ENCODE measurements around the gene MAP2K7.
"Not testable (repeated sequence)": the region's sequence is repeated elsewhere in the genome, so short reads cannot be mapped to it uniquely, and the experiment has no call there.

MAP2K7 gene

DNA sequence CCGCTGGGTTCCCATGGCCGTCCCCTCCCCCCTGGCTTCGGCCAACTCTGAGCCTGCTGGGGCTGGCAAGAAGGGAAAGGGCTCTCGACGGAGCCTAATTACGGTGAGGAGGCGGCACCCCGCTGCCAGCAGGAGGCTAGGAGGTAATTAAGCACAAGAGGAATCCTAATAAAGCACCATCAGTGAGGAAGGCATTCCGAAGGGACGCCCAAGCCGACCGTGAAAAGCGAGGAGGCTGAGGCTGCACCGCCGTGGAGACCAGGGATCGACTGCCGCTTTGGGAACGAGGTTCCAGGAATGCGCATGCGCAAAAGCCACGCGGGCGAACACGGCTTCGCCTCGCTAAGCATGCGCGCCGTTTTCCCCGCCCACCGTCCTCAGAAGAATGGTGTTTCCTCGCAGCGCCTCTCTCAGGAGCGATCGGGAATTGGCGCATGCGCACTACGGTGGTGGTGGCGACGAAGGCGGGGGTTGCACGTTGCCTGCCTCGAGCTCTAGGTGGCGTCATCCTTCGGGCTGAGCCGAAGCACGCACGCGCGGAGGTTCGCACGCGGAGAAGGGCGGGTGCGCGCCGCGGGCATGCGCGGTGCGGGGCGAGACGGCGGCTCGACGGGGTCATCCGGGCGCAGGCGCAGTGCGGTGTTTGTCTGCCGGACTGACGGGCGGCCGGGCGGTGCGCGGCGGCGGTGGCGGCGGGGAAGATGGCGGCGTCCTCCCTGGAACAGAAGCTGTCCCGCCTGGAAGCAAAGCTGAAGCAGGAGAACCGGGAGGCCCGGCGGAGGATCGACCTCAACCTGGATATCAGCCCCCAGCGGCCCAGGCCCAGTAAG lies at the start of gene MAP2K7:
Gene MAP2K7, plus strand, starts transcription at position 634 of the 830 bp plus-strand sequence. Its CDS starts 68 bp downstream, at position 702.
- peak; percentile 100 for DNase-seq (ENCODE audit: low read depth in 2 of 2)

DNA sequence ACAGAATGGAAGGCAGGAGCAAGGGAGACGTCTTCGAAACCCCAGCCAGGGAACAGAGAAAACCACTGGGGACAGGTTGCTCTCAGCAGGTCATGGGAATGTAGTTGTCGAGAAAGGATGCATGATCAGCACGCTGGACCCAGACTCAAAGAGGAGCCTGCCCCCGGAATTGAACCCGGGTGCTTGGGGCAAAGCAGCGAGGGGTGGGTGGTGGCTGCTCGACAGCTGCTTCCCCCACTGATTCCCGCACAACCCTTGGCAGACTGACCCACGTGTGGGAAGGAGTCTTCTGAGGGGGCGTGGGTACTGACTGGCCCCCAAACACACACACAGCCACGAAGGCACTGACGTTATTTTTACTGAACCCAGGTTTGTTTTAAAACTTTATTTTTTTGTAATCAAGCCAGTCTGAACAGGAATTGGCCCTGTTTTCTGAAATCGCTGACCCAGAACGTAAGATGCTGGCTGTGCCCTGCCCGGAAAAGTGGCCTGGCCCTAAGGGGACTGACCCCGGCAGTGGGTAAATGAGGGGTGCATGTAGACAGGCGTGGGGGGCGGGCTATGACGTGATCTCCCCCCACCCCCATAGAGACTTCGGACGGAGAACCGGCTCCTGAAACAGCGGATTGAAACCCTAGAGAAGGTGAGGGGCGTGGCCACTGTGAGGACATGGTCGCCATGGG lies 48.1 kb upstream of the MAP2K7 start:
- no peak for DNase-seq (ENCODE audit: low read depth in 2 of 2)

DNA sequence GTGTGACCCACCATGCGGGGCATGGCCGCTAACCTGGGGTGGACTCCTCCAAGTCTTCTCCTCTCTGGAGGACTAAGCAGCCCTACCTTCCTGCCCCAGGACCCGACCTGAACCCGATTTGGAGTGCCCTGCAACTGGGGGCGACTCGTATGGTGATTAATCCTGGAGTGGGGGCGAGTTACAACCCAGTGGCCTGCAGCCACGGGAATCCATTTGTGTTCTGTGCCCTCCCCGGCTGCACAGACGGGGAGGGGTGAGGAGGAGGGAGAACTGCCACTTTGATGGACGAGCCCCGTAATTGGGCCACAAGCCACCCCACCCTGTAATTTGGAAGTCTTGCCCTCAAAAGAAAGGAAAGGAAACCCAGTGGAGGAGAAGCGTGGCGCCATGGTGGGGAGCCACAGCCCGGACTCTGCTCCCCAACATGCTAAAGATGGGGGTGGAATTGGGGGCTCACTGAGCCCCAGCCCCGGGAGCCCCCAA lies 47.5 kb upstream of the MAP2K7 start:
- DNase-seq (ENCODE audit: low read depth in 2 of 2), result no peak

DNA sequence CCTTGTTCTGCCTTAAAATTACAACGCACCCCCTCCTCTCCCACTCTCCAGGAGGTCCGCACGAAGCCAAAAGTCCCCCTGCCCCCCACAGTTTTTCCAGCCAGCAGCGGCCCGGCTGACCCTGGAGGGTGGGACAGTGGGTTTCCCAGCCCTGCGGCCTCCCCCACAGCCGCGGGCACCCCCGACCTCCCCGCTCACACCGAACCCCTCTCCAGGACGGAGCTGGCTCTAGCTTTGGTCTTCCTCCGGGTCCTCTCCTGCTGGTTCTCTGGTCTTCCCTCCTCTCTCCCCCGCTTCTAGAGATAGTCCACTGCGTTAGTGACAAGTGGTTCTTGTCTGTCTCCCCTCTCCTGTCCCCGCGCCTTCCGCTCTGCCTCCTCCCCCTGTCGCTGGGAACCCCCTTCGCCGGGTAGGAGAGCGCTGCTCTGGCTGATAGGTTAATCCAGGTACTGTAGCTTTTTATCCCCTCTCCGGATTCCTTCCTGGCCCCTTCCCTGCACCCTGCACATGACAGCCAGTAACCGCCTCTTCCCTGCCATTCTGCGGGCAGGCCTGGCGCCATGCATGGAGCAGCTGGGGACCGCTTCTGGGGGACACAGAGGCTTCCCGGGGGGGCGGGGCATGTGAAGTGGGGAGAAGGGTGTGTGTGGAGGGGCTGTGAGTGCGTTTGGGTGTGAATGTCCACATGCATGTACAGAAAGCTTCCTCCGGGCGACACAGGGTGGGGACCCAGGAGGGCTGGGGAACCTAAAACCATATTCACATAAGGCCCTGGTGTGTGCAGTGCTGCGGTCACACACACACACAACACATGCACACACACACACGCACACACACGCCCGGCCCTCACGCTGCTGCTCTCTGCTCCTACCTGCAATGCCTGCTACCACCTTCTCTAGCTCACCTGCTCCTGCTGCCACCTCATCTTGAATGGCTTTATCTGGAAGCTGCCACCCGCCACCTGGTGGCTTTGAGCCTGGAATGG lies 46.7 kb upstream of the MAP2K7 start:
- DNase-seq (ENCODE audit: low read depth in 2 of 2), result no peak

DNA sequence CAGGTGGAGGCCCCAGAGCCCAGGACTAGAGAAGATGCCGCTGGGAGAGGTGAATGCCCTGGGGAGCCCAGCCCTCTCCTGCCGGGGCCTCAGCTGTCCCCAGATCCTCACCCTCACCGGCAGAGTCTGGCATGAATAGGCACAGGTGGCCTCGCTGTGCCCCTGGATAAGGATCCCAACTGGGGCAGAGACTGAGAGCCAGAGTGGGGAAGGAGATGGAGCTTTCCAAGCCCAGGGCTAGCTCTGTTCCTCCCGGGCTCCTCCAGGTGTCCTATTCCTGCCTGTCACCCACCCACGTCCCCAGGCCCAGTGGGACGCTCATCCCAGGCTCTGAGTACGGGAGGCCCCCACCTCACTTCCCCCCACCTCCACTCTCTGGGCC lies 46.0 kb upstream of the MAP2K7 start:
- no peak for DNase-seq (ENCODE audit: low read depth in 2 of 2)

DNA sequence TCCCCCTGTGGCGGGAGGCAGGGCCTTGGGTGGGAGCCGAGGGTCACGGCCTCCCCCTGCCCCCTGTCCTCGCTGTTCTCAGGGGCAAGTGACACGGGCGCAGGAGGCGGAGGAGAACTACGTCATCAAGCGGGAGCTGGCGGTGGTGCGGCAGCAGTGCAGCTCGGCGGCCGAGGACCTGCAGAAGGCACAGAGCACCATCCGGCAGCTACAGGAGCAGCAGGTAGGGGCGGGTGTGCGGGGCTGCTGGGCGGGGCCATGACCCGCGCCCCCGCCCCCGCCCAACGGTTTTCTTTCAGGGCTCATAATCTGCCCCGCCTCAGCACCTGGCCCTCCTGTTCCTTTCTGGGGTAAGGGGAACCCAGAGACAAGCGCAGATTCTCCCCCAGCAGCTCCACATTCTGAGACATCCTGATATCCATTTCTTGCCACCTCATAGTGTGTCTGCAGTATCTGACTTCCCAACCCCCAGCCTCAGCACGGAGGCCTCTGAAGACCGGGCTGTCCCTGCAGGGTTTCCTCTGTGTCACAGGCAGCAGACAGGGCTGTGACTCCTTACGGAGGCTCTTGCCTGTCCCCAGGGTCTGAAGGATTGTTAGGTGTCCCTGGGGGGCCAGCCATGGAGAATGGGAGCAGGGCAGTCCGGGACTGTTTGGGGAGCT lies 45.4 kb upstream of the MAP2K7 start:
- no peak for DNase-seq (ENCODE audit: low read depth in 2 of 2)

DNA sequence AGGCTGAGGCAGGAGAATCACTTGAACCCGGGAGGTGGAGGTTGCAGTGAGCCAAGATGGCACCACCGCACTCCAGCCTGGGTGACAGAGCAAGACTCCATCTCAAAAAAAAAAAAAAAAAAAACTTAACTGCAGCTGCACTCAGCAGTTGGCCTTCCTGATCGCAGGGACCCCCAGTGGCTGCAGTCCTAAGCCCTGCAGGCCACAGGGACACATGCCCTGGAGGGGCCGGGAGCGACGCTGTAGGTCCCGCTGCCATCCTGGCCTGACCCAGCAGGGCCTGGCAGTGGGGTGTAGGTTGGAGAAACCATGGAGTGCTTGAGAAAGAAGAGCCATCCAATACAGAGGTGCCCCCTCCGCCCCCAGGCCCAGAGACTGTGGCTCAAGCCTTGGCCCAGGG lies 44.6 kb upstream of the MAP2K7 start:
- DNase-seq (ENCODE audit: low read depth in 2 of 2), result not testable (repeated sequence)

DNA sequence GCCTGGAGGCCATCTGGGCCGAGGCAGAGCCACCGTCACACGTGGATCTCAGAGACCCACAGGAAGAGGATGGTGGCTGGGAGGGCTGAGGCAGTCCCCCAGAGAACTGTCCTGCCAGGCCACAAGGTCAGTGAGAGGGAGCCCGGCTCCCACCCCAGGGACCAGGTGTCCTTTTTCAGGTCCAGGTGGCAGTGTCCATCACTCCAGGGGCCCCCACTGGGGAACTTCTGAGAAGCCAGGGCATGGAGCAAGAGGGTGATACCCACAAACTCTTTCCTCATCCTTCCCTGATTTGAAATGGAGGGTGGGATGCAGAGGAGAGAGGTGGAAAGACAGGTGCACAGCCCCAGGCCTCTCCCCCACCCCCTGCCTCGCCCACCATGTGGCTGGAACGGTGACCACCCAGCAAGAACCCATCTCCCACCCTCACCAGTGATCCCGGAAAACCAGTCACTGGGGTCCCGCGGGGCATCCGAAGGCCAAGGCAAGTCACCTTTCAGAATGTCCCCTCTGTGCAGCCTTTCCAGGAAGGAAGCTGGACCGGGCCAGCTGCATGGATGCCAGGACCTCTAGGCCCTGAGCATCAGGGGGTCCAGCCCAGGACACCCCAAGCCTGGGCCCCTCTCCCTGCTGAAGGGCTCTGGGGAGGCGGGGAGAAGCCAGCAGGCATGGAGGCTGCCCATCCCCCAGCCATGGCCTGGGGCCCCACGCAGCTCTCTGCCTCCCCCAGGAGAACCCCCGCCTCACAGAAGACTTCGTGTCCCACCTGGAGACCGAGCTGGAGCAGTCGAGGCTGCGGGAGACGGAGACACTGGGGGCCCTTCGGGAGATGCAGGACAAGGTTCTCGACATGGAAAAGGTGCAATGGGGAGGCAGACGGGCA lies 43.6 kb upstream of the MAP2K7 start:
- no peak for DNase-seq (ENCODE audit: low read depth in 2 of 2)

DNA sequence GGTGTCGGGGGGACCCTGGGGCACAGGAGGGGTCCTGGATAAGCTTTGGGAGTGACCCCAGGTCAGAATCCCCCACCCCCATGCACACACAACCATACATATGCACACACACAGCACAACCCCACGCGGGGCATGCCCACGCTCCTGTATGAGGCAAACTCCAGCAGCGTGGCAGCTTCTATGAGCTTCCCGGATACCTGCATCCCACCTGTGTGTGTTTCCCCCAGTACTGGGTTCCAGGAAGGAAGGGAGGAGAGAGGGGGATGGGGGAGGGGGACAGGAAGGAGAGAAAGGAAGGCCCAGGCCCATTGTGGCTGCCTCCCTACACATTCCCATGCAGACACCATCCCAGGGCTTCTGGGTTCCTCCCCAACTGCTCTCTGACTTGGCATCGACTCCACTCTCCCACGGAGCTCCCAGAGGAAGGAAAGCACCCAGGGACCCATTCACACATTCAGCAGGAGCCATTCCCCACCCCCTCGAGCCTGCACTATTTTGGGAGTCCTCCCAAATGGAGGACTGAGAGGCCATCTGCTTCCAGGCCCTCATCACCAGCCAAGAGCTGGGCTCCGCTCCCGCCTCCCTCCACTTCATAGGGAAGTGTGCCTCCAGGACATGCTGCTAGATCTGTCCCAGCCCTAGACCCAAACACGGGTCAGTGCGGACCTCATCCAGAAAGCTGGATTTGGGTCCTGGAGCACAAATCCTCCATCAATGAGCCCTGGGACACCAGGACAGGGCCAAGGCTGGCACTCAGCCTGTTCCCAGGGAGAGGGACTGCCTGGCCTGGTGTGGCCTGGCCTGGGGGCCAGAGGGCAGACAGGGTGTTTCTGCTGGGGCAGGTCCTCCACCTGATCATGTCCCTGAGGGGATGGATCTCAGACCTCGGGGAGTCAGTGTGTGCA lies 42.7 kb upstream of the MAP2K7 start:
- no peak for DNase-seq (ENCODE audit: low read depth in 2 of 2)

DNA sequence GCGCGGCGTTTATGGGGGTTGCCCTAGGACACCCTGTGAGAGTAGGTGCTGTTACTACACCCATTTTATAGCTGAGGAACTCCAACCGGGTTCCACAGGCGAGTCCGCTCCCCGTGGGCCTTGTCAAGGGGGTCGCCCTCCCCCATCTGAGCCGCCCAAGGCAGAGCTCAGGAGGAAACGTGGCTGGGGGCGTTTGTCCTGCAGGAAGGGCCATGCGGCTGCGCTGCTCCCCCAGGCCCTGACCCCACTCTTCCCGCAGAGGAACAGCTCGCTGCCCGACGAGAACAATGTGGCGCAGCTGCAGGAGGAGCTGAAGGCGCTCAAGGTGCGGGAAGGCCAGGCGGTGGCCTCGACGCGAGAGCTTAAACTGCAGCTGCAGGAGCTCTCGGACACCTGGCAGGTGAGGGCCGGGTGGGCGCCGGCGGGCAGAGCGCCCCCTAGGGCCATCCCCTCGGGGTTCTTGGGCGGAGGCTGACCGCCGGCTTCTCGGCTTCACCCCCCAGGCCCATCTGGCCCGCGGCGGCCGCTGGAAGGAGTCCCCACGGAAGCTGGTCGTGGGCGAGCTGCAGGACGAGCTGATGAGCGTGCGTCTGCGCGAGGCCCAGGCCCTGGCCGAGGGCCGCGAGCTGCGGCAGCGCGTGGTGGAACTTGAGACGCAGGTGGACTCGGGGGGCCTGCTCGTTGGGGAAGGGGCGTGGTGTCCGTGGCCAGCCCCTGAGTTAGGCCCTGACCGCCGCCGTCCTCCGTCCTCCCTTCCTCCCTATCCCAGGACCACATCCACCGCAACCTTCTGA lies 41.9 kb upstream of the MAP2K7 start:
- DNase-seq (ENCODE audit: low read depth in 2 of 2), result no peak

DNA sequence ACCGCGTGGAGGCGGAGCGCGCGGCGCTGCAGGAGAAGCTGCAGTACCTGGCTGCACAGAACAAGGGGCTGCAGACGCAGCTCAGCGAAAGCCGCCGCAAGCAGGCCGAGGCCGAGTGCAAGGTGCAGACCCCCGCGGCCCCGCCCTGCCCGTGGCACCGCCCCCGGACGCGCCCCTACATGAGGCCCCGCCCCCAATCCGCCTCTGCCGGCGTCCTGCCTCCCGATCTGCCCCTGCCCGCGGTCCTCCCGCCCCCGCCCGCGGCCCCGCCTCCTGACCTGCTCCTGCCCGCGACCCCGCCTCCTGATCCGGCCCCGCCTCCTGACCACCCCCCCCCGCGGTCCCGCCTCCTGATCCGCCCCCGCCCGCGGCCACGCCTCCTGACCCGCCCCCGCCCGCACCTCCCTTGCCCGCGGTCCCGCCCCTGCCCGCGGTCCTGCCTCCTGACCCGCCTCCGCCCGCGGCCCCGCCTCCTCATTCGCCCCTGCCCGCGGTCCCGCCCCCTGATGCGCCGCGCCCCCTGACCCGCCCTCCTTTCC lies 41.2 kb upstream of the MAP2K7 start:
- DNase-seq (ENCODE audit: low read depth in 2 of 2), result peak; percentile 23 to 53

DNA sequence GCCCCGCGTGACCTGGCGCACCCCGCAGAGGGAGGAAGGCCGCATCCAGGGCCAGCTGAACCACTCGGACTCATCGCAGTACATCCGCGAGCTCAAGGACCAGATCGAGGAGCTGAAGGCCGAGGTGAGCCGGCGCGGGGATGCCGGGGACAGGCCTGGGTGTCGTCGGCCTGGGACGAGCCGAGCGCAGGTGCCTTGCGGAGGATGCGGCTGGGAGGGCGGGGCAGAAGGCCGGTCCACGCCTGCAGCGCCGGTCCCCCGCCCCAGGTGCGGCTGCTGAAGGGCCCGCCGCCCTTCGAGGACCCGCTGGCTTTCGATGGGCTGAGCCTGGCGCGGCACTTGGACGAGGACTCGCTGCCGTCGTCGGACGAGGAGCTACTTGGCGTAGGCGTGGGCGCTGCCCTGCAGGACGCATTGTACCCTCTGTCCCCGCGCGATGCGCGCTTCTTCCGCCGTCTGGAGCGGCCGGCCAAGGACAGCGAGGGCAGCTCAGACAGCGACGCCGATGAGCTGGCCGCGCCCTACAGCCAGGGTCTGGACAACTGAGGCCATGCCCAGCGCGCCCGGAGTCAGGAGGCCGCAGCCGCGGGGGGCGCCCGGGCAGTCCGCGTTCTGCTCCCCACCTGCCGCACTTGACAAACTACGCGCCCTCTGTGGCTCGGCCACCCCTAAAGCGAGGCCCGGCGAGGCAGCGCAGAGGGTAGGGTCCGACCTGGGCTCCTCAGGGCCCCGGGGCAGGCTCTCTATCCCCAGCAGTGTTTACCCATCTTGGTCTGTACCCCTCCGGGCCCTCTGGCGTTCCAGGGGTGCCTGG lies 40.3 kb upstream of the MAP2K7 start:
- DNase-seq (ENCODE audit: low read depth in 2 of 2), result no peak

DNA sequence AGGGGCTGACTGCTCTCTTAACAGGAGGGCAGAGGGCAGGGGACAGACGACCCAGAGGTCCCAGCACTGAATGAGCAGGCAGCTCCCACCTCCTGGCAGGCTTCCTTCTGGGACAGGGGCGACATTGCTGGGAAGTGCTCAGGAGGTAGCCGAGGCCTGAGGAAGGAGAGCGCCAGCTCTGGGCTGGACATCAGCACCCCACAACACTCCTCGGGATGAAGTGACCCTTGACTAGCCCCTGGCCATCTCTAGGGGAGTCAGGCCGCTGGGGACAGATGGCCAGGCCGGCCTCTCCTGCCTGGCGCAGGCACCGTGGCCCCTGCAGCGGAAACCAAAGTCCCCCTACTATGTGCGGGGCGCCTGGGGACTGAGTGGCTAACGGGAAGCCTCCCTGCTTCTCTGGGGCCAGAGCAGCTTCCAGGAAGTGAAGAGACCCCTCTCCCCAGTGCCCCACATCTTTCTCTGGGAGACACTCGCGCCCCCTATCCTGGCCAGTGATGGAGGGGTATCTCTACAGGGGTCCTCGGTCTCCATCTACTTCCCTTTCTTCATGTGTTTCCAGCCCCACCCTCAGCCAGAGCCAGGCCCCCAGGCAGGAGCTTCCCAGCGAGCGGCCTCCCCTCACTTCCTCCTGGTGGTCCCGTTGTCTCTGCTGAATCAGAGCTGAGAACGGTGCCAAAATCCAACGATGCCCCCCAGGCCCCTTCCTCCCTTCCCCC lies 39.5 kb upstream of the MAP2K7 start:
- no peak for DNase-seq (ENCODE audit: low read depth in 2 of 2)

DNA sequence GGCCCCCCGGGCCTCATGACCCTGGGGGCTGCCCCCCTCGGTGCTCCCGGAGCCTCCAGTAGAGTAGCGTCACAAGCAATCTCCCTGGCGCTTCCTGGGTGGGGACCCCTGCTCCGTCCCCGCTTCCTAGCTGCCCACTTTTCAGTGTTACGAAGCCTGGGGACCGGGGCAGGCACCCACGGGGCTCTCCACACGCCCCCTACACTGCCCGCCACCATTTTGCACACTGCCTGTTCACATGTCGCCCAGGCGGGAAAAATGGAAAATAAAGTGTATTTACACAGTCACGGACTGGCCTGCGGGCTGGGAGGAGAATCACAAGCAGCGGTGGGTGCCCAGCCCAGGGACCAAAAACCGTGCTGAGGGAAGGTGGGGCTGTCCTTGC lies 39.0 kb upstream of the MAP2K7 start:
- no peak for DNase-seq (ENCODE audit: low read depth in 2 of 2)

DNA sequence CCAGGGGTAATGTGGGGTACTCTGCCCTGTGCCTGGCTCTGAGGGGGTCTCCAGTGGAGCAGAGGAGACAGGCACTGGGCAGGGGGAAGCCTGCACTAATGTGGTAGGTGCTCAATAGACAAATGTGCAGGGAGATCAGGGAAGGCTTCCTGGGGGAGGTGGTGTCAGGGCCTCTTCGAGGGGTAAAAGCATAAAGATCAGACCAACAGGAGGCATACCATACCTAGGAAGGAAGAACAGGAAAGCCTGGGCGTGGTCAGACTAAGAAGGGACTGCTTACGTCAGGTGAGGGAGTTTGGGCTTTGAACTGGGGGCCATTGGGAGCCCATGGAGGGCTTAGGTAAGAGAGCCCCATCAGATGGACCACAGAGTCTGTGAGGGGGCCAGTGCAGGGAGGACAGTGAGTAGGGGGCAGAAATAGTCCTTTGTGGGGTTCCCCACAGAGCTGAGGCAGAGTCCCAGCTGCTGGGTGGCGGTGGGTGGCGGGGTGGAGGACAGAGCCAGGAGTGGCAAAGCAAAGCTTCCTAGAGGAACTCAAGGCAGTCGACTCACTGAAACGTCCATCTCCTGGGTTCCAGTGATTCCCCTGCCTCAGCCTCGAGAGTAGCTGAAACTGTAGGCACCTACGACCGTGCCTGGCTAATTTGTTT lies 38.3 kb upstream of the MAP2K7 start:
- no peak for DNase-seq (ENCODE audit: low read depth in 2 of 2)

DNA sequence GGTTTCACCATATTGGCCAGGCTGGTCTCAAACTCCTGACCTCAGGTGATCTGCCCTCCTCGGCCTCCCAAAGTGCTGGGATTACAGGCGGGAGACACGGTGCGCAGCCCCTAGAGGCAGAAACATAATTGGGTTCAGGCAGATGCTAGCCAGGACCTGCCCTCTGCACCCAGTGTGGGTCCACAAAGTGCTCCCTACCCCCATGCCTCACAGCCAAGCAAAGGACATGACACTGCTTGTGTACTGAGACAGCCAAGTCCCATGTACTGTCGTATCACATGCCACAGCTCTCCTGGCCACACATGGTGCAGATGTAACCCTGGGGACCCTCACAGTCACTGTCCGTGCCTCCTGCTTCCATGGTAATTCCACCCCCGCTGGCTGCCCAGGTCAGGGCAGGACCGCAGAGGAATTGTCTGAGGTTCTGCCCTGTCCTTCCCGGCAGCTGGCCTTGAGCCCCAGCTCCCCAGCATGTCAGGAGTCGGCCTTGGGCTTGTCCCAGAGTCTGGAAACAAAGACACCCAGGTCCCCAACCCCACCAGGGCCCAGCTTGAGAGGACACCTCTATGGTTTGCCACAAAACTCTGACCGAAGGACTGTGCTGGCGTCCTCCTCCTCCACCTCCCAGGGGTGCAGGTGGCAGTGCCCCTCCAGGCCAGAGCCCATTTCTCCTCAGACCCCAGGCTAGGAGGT lies 37.1 kb upstream of the MAP2K7 start:
- DNase-seq (ENCODE audit: low read depth in 2 of 2), result no peak
